Tibial artery (tissue), 4 donors: ENCODE measurements around the gene CFAP299.
"Not testable (repeated sequence)": the region's sequence is repeated elsewhere in the genome, so short reads cannot be mapped to it uniquely, and the experiment has no call there.

Source experiments
- DNase-seq, 2 donors: peaks; one replicate each; pipeline ENCODE4 v3.0.0-alpha.2; 2019
- H3K27ac ChIP-seq, 2 donors: fragments of 200-600 bp; sonication (generic) in 1 of 2; 1 replicate in 1 of 2; 2 replicates in 1 of 2; pipeline ENCODE4 v1.5.1; 2018 to 2019; ENCODE audit warnings: mild to moderate bottlenecking in 1 of 2
- H3K27me3 ChIP-seq, 2 donors: fragments of 200-600 bp; sonication (generic) in 1 of 2; one replicate each; pipeline versions ENCODE4 v1.5.1 to v1.6.0; 2016 to 2019
- H3K36me3 ChIP-seq, 3 donors: fragments of 200-600 bp; sonication (generic) in 2 of 3; one replicate each; pipeline ENCODE4 v1.5.1; 2016 to 2019; ENCODE audit warnings: mild to moderate bottlenecking in 2 of 3
- H3K4me1 ChIP-seq, 4 donors: fragments of 200-600 bp; sonication (generic) in 2 of 4; 1 replicate in 3 of 4; 2 replicates in 1 of 4; pipeline ENCODE4 v1.5.1; 2016 to 2019
- H3K4me3 ChIP-seq, 2 donors: fragments of 200-600 bp; sonication (generic) in 1 of 2; 1 replicate in 1 of 2; 2 replicates in 1 of 2; pipeline ENCODE4 v1.5.1; 2018 to 2019; ENCODE audit warnings: mild to moderate bottlenecking in 2 of 2
- H3K9me3 ChIP-seq, 3 donors: fragments of 200-600 bp; sonication (generic) in 1 of 3; one replicate each; pipeline ENCODE4 v1.5.1; 2016 to 2019
- CTCF ChIP-seq, 2 experiments: fragments of 200-600 bp in 1 of 2; fragments of 450-650 bp in 1 of 2; IDR thresholded peaks; one replicate each; pipeline ENCODE4 v1.5.1; 2017 to 2019; ENCODE audit warnings: antibody characterized with exemption in 2 of 2, mild to moderate bottlenecking in 1 of 2, moderate library complexity in 1 of 2
- intact Hi-C: fragments of 100-400 bp; cut with DNase I; formaldehyde crosslinking; loops from one replicate; pipeline ENCODE4 v1.15.0; 2023; ENCODE audit warnings: low total_unique reads

CFAP299 gene

GRCh38 chr4:80313627-80314026 lies 21.9 kb upstream of the CFAP299 start:
- intact Hi-C loops = no loop called here
- no peak for DNase-seq
- Histone ChIP-seq H3K27me3 (no peaks in the 10 kb centered on the region), H3K4me1 (no peaks in the 10 kb centered on the region), H3K9me3 (no peaks in the 10 kb centered on the region), H3K27ac (no peak overlapping the region), H3K36me3 (no peaks in the 10 kb centered on the region), H3K4me3 (no peak overlapping the region)
- no peak for TF ChIP-seq CTCF (IDR thresholded peaks at IDR 0.05)

DNA sequence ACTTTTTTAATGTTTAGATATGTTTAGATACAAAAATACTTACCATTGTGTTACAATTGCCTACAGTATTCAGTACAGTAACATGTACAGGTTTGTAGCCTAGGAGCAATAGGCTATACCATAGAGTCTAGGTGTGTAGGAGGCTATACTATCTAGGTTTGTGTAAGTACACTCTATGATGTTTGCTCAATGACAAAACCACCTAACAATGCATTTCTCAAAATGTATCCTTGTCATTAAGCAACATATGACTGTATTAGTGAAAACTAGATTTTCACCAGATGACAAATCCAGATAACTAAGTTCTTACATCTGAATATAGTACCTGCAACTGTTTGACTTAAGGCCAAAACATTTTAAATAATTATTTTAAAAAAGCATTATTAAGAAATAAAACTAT lies 19.7 kb upstream of the CFAP299 start:
- H3K36me3 ChIP-seq, H3K4me3 ChIP-seq, intact Hi-C loops, DNase-seq, H3K4me1 ChIP-seq, H3K27ac ChIP-seq, H3K27me3 ChIP-seq, H3K9me3 ChIP-seq: not testable (repeated sequence)

GRCh38 chr4:80321341-80321740 lies 14.2 kb upstream of the CFAP299 start:
- H3K4me3 ChIP-seq = no peak overlapping the region
- TF ChIP-seq CTCF (IDR thresholded peaks at IDR 0.05) = no peak
- no peaks in the 10 kb centered on the region for H3K36me3 ChIP-seq
- intact Hi-C loops = no loop called here
- H3K27ac ChIP-seq = no peak overlapping the region
- peaks cover 0 to 3% (median 0%) of the 10 kb centered on the region in 4 donors for H3K4me1 ChIP-seq
- H3K9me3 ChIP-seq = no peaks in the 10 kb centered on the region
- peaks cover 0 to 7% of the 10 kb centered on the region in 2 donors for H3K27me3 ChIP-seq
- no peak for DNase-seq

DNA sequence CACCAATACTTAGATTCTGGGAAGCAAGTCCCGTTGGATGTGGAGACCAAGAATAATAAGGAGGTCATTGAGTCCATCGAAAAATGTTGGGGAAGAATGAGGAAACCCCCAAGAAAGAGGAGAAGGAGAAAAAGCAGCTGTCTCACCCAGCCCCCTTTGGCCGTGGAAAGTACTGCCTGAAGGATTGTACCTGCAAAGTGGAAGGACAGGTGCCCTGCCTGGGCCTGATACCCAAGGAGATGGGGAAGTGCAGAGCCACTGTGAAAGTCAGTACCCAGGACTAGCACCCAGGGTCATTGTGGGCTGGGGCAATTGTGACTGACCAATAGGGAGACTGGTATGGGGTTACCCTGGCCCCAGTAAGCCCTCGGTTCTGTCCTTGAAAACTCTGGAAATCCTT lies 13.8 kb upstream of the CFAP299 start:
- H3K4me1 ChIP-seq = peaks cover 0 to 3% (median 0%) of the 10 kb centered on the region in 4 donors

GRCh38 chr4:80322716-80323115 lies 12.8 kb upstream of the CFAP299 start:
- no peak for TF ChIP-seq CTCF (IDR thresholded peaks at IDR 0.05)
- intact Hi-C loops = no loop called here
- Histone ChIP-seq H3K4me3 (no peak overlapping the region), H3K27ac (no peak overlapping the region), H3K9me3 (no peaks in the 10 kb centered on the region), H3K36me3 (no peaks in the 10 kb centered on the region), H3K27me3 (peaks cover 0 to 7% of the 10 kb centered on the region in 2 donors), H3K4me1 (peaks cover 0 to 3% (median 0%) of the 10 kb centered on the region in 4 donors)
- DNase-seq = no peak

More for the DNA sequence above, 13.8 kb upstream of the CFAP299 start:
- intact Hi-C loops = no loop called here
- DNase-seq = no peak
- no peaks in the 10 kb centered on the region for H3K9me3 ChIP-seq
- TF ChIP-seq CTCF (IDR thresholded peaks at IDR 0.05) = no peak
- H3K27ac ChIP-seq = no peak overlapping the region
- no peak overlapping the region for H3K4me3 ChIP-seq
- H3K27me3 ChIP-seq = peaks cover 0 to 7% of the 10 kb centered on the region in 2 donors
- H3K36me3 ChIP-seq = no peaks in the 10 kb centered on the region

DNA sequence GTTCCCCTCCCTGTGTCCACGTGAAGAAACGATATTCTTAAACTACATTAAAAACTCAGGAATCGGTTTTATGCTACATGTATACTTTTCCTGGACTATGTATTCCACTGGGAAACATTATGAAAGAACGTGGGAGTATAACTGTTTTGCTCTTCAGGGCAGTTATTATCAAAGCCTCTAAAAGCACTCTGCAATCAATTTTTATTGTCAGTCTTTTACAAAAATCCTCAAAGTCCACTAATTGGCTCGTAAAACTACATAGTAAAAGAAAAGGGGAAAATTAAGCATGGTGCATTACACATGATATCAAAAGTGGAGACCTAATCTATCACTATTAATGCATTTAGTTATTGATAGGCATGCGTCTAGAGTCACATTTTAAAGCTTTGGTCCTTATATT lies 11.4 kb upstream of the CFAP299 start:
- Histone ChIP-seq H3K27ac (no peak overlapping the region), H3K36me3 (no peaks in the 10 kb centered on the region), H3K9me3 (no peaks in the 10 kb centered on the region), H3K4me3 (no peak overlapping the region), H3K4me1 (peaks cover 0 to 3% (median 0%) of the 10 kb centered on the region in 4 donors), H3K27me3 (peaks cover 0 to 7% of the 10 kb centered on the region in 2 donors)
- no peak for TF ChIP-seq CTCF (IDR thresholded peaks at IDR 0.05)
- intact Hi-C loops = no loop called here
- DNase-seq = no peak
